ENCODE results near the gene SH2D1A.

The SH2D1A gene

GRCh38 chrX:124421898-124422655 lies 75.7 kb downstream of the SH2D1A start:
- DNase-seq (ENCODE audit: low read depth in 2 of 2) = no peak
